Panc1 (cell line): ENCODE results near the gene DYNLT1.

Experiments used
- CTCF ChIP-seq: fragments of 450-650 bp; IDR thresholded peaks from 2 replicates; pipeline ENCODE4 v1.5.1; 2017; ENCODE audit warnings: mild to moderate bottlenecking
- POLR2AphosphoS5 ChIP-seq: IDR thresholded peaks from 2 replicates; pipeline ENCODE4 v1.6.1; 2012; ENCODE audit warnings: mild to moderate bottlenecking, low read depth, low read length, moderate library complexity
- REST ChIP-seq, 2 experiments: IDR thresholded peaks; 2 replicates each; pipeline ENCODE4 v1.6.1; 2011 to 2012; ENCODE audit warnings: low read depth in 2 of 2, control low read depth in 1 of 2, low read length in 1 of 2, mild to moderate bottlenecking in 1 of 2, moderate library complexity in 1 of 2; ENCODE audit not compliant: insufficient read depth in 1 of 2

- TF ChIP-seq CTCF (no peak), POLR2AphosphoS5 (no peak), REST (IDR thresholded peaks at IDR 0.05; ENCODE audit: insufficient read depth in 1 of 2, low read depth in 2 of 2, low read length in 1 of 2) (no peak)
Observed at GRCh38 chr6:158665332-158665731, 20.8 kb upstream of the DYNLT1 start.
